Panc1 (cell line): Measurements from ENCODE around the gene IGIP.

Experiments used
- POLR2AphosphoS5 ChIP-seq: IDR thresholded peaks from 2 replicates; pipeline ENCODE4 v1.6.1; 2012; ENCODE audit warnings: mild to moderate bottlenecking, low read depth, low read length, moderate library complexity
- TF ChIP-seq, protein P1 (sequence below): fragments of 450-650 bp; IDR thresholded peaks from 2 replicates; pipeline ENCODE4 v1.5.1; 2017; ENCODE audit warnings: mild to moderate bottlenecking

GRCh38 chr5:140168371-140168770 is 42.6 kb downstream of the IGIP start:
- TF ChIP-seq, protein P1, sequence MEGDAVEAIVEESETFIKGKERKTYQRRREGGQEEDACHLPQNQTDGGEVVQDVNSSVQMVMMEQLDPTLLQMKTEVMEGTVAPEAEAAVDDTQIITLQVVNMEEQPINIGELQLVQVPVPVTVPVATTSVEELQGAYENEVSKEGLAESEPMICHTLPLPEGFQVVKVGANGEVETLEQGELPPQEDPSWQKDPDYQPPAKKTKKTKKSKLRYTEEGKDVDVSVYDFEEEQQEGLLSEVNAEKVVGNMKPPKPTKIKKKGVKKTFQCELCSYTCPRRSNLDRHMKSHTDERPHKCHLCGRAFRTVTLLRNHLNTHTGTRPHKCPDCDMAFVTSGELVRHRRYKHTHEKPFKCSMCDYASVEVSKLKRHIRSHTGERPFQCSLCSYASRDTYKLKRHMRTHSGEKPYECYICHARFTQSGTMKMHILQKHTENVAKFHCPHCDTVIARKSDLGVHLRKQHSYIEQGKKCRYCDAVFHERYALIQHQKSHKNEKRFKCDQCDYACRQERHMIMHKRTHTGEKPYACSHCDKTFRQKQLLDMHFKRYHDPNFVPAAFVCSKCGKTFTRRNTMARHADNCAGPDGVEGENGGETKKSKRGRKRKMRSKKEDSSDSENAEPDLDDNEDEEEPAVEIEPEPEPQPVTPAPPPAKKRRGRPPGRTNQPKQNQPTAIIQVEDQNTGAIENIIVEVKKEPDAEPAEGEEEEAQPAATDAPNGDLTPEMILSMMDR: no peak
- TF ChIP-seq POLR2AphosphoS5: no peak
